Activated CD4-positive, alpha-beta T cell treated with anti-CD3 and anti-CD28 coated beads, Interleukin-10, Interleukin-2, amounts not matched to agents 100 ng/mL and 50 ng/mL, durations not matched to agents 16 hours and 8 hours (primary cell): ENCODE data around the gene PCBP3.

Experiments
- DNase-seq: peaks from one replicate; pipeline ENCODE4 v3.0.0-alpha.2; 2020

Gene PCBP3

DNA sequence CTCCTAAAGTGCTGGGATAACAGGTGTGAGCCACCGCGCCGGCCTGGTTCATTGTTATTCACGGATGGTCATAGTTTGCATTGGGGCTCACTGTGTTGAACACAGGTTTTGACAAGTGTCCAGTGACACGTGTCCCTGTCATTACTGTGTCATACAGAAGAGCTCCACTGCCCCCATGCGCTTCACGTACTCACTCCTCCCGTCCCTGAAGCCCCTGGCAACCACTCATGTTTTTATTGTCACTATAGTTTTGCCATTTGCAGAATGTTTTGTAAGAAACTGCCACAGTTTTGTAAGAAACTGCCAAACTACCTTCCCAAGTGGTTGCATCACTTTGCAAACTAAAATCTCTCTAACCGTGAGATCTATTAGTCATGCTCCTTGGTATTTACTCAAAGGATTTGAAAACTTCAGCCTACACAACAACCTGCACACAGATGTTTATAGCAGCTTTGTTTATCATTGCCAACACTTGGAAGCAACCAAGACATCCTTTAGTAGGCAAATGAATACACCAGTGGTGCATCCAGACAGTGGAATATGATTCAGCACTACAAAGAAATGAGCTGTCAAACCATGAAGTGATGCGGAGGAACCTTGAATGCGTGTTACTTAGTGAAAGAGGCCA lies 174.9 kb downstream of the PCBP3 start:
- DNase-seq: peak; percentile 93

DNA sequence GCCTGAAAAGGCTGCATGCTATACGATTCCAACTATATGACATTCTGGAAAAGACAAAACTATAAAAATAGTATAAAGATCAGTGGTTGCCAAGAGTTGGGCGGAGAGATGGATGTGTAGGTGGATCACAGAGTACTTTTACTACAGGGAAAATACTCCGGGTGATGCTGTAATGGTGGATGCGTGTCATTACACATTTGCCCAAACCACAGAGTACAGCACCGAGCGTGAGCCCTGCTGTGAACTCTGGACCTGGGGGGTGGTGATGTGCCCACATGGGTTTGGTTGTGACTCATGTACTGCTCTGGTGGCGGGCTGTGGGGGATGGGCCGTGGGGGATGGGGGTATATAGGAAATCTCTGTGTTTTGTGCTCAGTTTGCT lies 175.4 kb downstream of the PCBP3 start:
- DNase-seq: peak; percentile 95

DNA sequence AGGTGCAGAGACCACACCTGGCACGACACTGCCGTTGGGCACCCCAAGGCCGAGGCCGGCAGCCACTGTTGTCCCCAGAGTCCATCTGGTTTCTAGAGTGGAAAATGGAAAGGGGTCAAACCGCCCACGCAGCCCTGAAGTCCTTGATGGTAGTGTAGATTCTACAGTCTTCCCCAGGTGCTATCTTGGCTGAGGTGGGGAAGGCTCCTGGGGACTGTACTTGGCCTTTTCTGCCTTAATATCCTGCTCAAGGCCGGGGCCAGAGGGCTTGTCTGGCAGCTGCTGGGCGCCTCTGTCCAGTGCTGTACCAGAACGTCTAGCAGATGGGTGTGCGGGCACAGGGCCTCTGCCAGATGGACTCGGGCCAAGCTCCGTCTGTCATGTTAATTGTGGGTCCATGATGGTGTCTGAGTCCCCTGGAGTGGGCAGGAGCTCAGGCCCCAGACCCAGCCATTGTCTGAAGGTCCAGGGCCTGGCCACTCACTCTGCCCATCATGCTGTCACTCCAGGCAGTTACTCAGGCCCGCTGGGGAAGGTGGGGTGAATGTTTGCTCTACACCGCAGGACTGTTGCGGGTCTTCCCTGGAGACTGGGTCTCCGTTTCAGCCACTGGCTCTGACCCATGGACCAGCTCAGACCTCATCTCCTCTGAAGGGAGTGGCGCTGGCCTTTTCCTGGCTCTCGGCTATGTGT lies 176.1 kb downstream of the PCBP3 start:
- no peak for DNase-seq

DNA sequence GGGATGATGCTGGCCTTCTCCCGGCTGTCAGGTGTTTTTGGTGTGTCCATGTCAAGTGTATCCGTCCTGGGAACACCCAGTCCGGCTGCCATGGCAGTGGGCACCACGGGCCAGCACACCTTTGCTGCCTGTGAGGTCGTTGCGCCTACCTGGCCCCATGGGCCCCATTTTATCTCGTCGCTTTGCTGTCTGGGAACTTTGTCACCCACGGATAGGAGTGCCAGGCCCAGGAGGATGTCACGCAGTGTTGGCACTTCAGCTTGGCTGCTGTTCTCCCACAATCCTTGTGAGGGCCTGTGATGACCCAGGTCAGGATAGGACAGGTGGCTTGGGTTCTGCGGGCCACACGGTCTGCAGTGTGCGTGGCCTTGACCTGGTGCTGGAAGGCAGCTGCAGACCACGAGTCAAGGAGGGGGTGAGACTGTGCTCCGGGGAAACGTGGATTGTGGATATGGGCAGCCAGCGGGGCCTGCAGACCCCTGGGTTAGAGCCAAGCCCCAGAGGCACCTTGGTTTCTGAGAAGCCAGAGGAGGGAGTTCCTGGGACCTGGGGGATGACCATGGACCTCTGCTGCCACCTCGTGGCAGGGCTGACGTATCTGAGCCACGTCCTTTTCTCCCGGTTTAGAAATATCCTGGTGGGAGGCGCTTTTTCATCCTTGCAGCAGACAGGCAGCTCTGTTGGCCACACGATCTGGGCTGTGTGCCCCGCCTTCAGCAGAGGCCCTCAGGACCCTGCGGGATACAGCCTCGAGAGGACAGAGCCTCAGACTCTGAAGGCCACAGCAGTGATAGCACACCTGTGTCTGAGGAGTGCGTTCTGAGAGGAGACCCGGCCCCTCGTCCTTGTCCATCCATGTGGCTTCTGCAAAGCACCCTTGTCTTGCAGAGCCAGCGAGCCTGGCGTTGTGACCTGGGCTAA lies 176.9 kb downstream of the PCBP3 start:
- peak; percentile 88 for DNase-seq

DNA sequence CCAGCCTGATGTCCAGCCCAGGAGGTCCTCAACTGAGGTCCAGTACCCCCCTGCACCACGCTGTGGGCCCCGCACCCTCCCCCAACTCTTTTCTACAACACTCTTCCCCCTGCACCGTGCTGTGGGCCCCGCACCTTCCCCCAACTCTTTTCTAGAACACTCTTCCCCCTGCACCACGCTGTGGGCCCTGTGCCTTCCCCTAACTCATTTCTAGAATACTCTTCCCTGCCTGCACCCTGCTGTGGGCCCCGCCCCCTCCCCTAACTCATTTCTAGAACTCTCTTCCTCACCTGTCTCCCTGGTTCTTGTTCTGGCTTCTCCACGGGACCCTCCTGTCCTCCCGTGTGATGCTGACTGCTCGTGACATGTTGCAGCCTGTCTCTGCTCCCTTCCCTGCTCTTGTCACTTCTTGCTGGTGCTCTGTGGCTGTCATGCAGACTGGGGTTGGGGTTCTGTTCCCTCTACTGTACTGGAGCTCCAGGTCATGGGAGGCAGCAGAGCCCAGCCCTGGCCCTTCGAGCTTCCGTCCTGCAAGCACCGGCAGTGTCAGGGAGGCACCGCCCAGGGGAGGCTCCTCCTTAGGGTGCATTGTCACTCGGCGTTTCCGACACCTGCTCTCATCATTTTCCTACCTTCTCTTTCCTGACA lies 177.9 kb downstream of the PCBP3 start:
- peak; percentile 43 for DNase-seq

DNA sequence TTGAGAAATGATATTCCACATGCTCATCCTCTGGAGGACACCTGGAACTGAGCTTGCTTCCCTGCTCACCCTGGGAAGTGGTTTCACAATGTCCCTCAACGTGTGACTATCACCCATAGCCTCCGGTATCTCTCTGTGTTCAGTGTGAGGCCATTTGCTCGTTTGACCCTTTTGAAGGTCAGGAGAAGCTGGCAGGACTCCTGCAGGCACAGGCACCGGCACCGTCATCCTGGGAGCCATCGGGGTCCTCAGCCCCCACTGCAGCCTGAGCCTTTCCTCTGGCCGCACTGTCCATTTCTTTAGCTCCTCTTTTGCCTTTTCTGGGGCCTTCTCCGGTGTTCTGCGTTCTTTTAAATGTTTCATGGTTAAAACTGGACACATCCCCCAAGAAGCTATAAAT lies 178.5 kb downstream of the PCBP3 start:
- no peak for DNase-seq

DNA sequence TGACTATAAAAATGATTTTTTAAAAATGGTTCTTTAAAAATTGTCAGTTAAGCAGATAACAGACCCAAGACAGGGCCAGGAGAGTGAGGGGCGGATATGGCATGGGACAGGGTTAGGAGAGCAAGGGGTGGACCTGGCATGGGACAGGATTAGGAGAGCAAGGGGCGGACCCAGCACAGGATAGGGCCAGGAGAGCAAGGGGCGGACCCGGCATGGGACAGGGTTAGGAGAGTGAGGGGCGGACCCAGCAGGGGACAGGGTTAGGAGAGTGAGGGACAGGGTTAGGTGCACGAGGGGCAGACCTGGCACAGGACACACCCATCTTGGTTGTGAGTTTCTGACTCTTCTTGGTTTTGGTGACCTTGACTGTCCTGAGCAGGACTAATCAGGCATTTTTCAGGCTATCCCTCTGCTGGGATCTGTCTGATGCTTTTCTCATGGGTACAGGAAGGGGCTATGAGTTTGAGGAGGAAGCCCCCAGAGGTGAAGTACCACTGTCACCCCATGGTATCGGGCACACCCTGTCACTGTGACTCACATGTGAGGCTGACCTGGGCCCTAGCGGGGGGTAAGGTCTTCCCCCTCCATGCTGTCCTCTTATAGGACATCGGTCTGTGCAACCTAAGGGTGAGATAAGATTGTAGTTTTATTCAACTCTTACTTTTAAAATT lies 179.0 kb downstream of the PCBP3 start:
- DNase-seq: no peak

DNA sequence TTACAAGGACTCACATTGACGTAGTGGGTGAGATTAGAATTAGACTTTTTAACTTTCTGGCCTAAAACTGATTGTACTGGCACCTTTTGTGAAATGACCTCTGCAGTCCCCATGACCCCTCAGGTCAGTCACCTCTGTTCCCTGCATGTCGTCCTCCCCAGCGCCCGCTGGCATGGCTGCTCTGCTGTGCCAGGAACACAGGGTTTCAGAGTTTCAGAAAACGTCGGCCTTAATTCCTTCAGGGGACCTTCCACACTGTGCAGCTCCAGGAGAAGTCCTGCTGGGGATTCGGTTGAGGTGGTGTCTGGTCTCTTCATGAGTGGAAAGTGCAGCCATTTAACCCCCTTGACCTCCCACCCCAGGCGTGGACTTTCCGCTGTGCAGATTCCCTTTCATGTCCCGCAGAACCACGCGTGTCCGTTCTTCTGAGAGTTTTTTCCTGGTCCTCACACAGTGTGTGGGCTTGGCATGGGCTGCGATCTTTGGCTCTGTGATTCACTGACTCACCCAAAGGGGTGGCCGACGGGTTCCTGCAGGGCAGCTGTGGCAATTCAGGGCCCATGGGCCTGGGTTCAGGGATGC lies 179.7 kb downstream of the PCBP3 start:
- no peak for DNase-seq

DNA sequence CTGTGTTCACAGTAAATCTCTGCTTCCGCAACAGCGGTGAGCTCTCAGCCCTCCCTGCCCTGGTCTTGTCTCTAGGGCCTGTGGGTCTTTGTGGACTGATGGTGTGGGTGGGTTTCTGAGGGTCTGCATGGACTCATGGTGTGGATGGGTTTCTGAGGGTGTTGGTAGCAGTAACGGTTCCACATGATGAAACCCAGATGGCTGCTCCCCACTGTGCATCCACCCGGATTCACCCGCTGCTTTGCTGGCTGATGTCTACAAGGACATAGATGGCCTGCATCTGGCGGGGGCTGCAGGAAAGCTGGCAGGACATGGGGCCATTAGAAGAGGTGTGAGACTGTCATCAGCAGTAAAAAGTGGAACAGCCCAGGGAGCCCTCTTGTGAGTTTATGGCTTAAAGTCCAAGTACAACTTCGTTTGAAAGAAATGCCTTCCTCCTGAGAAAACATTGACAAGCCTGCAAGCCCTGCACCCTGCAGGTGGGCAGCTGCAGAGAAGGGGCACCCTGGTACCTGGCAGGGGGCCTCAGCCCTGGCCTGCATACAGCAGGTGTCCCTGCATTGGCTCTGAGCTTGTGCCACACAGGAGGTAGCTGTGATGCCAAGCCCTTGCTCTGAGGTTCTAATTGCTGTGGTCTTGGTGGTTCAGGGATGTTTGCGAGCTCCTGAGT lies 181.2 kb downstream of the PCBP3 start:
- no peak for DNase-seq

DNA sequence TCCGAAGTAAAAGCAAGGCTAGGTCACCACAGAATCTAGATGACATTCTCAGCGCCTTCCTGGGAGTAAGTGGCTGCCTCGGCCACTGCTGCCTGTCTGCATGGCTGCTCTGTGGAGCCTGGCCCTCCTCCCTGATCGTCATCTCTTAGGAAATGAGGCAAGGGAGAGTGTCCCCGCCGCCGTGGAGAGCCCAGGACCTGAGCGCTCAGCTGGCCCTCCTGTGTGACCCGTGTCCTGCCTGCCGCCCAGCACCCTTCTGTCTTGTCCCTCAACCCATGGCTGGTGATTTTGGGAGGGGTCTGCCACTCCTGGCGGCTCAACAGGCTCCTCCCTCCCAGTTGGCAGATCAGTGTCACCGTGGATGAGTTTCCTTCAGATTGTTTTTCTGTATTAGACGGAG lies 181.7 kb downstream of the PCBP3 start:
- no peak for DNase-seq

DNA sequence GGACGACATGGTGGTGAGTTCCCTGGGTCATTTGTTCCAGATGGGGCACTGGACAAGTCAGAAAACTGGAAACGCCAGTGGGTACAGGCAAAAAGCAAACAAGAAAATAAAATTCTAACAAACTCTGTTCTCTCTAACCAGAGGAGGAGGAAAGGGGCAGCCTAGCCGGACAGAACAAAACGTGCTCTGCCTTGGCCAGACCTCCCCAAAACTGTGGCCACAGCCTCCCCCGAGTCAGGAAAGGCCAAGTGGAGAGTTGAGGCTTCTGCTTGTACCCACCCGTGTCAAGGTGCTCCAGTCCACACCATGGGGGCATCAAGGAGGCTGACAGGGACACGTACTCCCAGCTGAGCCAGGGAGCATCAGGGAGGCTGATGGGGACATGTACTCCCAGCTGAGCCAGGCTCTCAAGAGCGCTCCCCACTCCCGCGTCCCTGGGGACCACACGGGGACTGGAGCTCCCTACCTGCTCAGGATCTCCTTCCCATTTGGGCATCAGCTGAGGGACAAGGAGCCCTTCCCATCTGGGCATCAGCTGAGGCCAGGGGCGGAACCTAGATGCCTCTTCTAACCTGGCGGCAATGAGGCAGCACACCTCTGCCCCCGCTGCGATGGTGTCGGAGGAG lies 183.3 kb downstream of the PCBP3 start:
- DNase-seq: no peak

DNA sequence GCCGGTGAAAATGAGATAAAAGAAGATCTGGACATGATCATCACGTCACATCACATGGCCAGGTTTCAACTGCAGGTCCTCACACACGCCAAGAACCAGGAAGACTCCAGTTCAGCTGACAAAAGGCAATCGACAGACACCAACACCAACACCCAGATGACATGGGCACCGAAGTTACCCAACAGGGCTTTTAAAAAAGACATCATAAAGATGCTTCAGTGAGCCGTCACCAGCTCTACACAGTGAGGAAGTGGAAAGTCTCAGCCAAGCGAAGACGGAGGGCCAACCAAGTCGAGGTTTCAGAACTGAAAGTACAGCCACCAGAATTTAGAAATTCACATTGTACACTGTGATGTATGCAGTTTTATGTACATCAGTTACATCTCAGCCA lies 183.8 kb downstream of the PCBP3 start:
- DNase-seq: no peak

DNA sequence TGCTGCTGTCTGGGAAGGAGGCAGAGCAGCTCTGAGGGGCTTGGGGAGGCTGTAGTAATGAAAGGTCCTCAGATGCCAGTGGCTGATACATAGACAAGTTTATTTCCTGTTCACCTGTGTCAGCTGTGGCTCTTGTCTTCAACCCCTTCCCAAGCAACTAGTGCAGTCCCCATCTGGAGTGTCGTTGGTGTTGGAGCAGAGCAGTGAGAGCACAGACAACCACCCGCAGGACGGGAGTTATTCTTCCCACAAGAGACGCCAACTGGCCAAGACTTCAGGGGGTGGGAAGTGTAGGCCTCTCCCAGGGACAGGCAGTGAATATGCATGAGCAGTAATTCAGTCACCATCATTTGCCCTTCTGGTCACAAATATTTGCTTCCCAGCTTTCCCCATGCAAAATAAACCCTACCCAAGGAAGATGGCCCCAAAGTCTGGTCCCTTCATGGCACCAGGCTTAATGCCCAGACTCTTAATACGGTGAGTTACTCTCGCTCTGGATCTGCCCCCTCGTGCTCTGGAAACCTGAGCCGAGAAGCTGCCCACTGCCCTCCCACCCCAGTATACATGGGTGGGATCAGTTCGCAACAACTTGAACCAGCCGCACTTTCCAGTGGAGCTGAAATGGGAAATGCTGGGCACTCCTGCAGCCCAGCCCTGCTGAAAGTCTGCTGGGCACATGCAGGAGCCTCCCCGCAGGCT lies 184.5 kb downstream of the PCBP3 start:
- DNase-seq: no peak

DNA sequence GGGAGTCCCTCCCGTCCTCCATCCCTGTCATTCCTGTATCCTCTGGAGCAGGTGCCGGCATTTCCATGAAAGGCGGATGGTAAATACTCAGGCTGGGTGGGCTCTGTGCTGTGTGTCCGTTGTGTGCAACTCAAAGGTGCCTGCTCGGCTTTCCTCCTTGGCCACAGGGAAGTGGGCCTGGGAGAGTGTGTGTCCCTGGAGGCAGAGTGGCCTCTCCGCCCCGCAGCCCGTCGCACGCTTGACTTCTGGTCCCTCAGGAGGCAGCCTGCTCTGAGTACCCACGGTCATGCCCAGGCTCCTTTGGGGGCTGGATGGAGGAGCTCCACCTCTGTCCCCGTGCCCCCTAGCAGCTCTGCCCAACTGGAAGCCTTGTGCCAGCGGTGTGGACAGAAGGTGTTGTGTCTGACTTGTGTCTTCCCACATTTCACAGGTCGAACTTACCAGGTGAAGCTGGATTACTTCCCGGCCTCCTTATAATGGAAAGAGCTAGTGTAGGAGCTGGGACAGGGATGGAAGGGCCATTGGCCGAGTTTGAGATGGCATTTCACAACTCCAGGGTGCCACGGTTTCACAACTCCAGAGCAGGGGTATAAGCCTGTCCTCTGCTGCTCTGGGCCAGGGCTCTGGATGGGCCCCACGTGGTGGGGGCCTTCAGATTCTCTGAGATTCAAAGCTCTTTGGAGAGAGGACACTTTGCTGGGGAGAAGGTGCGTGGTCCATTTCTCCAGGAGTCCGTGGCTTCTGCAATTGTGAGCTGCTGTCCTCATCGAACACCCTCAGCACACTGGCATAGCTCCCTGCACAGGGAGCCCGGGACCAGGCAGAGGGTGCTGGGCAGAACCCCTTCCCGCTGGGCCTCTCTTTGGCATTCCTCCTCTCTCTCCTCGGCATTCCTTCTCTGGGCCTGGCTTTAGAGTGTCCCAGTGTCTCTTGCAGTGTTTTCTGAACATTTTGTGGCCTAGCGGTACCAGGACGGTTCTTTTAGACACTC lies 185.3 kb downstream of the PCBP3 start:
- DNase-seq: no peak

DNA sequence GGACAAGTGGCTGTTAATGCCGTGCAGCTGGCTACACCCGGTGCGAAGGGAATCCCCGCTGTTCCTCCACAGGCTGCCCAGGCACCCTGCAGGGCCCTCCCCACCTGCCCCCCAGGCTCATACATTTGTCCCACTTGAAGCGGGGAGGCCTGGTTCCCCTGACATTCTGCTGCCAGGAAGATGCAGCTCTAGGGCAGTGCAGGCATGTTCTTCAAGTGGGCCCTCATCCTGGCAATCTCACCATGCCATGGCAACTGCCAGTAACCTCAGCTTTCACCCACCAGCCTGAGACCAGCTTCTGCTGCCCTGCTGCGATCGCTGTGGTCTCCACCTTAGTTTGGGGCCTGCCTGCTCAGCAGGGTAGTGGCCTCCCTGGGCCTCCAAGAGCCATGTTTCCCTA lies 186.1 kb downstream of the PCBP3 start:
- DNase-seq: no peak

DNA sequence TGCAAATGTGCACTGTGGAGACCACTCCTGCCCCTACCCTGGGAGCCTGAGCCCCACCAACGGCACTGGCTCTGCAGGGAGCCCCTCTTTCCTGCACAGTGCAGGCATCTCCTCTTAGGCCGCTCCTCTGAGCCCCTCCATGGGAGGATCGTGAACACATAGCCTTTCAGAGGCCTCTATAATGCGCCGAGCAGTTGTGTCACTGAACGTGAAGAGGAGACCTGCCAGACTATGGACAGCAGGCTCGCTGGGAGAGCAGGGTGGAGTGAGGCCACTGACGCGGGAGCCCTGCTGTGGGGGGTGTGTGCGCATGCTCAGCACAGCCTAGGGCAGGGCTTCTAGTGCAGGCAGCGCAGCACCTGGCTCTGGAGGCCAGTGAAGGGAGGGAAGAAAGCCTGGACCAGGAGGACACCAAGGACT lies 186.7 kb downstream of the PCBP3 start:
- no peak for DNase-seq

DNA sequence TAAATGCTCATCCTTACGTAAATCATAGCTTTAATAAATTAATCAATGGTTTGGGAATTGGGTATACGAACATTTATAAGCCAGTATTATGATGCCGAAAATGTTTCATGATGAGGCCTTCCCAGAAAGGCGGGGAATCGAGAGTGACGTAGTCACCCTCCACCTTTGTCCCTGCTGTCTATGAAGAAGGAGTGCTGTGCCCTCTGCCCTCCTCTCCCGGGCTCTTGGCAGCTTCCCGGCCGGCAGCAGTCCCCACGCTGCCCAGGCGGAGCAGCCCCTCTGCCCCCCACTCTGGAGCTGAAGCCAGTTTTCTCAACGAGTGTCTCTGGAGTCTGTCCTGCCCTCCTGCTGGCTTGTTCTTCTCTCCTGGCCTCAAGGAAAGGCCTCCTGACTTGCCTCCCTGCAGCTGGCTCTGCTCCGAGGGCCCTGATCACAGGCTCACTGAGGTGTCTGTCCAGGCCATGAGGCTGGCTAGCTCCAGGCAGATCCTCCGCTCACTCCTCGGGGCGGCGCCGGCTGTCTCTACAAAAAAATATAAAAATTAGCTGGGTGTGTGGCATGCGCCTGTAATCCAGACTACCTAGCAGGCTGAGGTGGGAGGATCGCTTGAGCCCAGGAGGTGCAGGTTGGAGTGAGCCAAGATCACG lies 187.3 kb downstream of the PCBP3 start:
- no peak for DNase-seq

DNA sequence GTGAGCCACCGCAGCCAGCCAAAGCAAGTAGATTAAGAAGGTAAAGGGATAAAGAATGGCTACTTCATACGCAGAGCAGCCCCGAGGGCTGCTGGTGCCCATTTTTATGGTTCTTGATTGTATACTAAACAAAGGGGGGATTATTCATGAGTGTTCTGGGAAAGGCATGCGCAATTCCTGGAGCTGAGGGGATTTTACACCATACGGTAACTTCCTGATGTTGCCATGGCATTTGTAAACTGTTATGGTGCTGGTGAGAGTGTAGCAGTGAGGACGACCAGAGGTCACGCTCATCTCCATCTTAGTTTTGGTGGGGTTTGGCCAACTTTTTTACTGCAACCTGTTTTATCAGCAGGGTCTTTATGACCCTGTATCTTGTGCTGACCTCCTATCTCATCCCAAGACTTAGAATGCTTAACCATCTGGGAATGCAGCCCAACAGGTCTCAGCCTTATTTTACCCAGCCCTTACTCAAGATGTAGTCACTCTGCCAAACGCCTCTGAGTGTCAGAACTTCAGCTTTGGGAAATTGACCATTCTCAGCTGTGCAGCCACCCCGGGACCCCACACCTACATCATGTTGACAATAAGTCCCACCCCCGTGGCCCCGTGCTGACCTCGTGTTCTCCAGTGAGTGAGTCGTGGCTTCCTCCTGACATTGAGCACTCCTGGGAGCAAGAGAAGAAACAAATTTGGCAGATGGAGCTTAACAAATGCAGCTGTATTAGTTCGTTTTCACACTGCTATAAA lies 188.6 kb downstream of the PCBP3 start:
- no peak for DNase-seq
